Mesenchymal stem cell (in vitro differentiated cells and primary cell): ENCODE measurements around the gene PLA2G2D.

Experiments used
- DNase-seq: peaks from one replicate; pipeline ENCODE4 v3.0.0-alpha.2; 2013
- H2AFZ ChIP-seq: one replicate; pipeline ENCODE4 v1.6.1; 2013; ENCODE audit warnings: low read depth, mild to moderate bottlenecking, control low read depth, inconsistent platforms, low read length, moderate library complexity
- H2AK5ac ChIP-seq: 2 replicates; pipeline ENCODE4 v1.6.1; 2013; ENCODE audit warnings: low read length, moderate library complexity, mild to moderate bottlenecking, inconsistent platforms; ENCODE audit not compliant: severe bottlenecking
- H2BK120ac ChIP-seq: one replicate; pipeline ENCODE4 v1.6.1; 2013; ENCODE audit warnings: low read depth, mild to moderate bottlenecking, inconsistent platforms, low read length, moderate library complexity
- H2BK12ac ChIP-seq, 2 experiments: one replicate each; pipeline ENCODE4 v1.6.1; 2013; ENCODE audit warnings: inconsistent platforms in 2 of 2, low read length in 2 of 2, mild to moderate bottlenecking in 2 of 2, moderate library complexity in 2 of 2, control low read depth in 1 of 2
- H2BK15ac ChIP-seq: one replicate; pipeline ENCODE4 v1.6.1; 2013; ENCODE audit warnings: mild to moderate bottlenecking, low read depth, inconsistent platforms; ENCODE audit not compliant: poor library complexity, severe bottlenecking
- H2BK5ac ChIP-seq: 2 replicates; pipeline ENCODE4 v1.6.1; 2013; ENCODE audit warnings: low read depth, mild to moderate bottlenecking, low read length, control low read depth, inconsistent platforms; ENCODE audit not compliant: poor library complexity, severe bottlenecking
- H3K14ac ChIP-seq, 2 experiments: one replicate each; pipeline ENCODE4 v1.6.1; 2013; ENCODE audit warnings: inconsistent platforms in 2 of 2, low read length in 2 of 2, control low read depth in 1 of 2, mild to moderate bottlenecking in 1 of 2, moderate library complexity in 1 of 2
- H3K18ac ChIP-seq, 2 experiments: one replicate each; pipeline ENCODE4 v1.6.1; 2013; ENCODE audit warnings: inconsistent platforms in 2 of 2, low read length in 2 of 2, control low read depth in 1 of 2, low read depth in 1 of 2, mild to moderate bottlenecking in 1 of 2
- H3K23ac ChIP-seq, 2 experiments: one replicate each; pipeline ENCODE4 v1.6.1; 2013; ENCODE audit warnings: inconsistent platforms in 2 of 2, low read length in 2 of 2, mild to moderate bottlenecking in 2 of 2, moderate library complexity in 2 of 2, control low read depth in 1 of 2
- H3K27ac ChIP-seq: 2 replicates; pipeline ENCODE4 v1.5.1; 2013; ENCODE audit warnings: mild to moderate bottlenecking, moderate library complexity, low read length, control low read depth, inconsistent platforms; ENCODE audit not compliant: poor library complexity, severe bottlenecking
- H3K27me3 ChIP-seq, 2 experiments: 2 replicates each; pipeline versions ENCODE4 v1.6.1 to v1.7.0; 2013; ENCODE audit warnings: low read length in 2 of 2, mild to moderate bottlenecking in 2 of 2, moderate library complexity in 2 of 2, control low read depth in 1 of 2, inconsistent platforms in 1 of 2; ENCODE audit not compliant: control insufficient read depth in 1 of 2, insufficient read depth in 1 of 2
- H3K36me3 ChIP-seq, 2 experiments: 2 replicates each; pipeline versions ENCODE4 v1.6.1 to v1.7.0; 2013; ENCODE audit warnings: low read length in 2 of 2, control low read depth in 1 of 2, inconsistent platforms in 1 of 2, low read depth in 1 of 2, mild to moderate bottlenecking in 1 of 2; ENCODE audit not compliant: insufficient read depth in 2 of 2, control insufficient read depth in 1 of 2
- H3K4ac ChIP-seq, 2 experiments: one replicate each; pipeline ENCODE4 v1.6.1; 2013; ENCODE audit warnings: inconsistent platforms in 2 of 2, low read length in 2 of 2, mild to moderate bottlenecking in 2 of 2, moderate library complexity in 2 of 2, control low read depth in 1 of 2, low read depth in 1 of 2
- H3K4me1 ChIP-seq: 2 replicates; pipeline ENCODE4 v1.6.1; 2013; ENCODE audit warnings: low read depth, low read length, control low read depth; ENCODE audit not compliant: control insufficient read depth, insufficient read depth
- H3K4me2 ChIP-seq: 2 replicates; pipeline ENCODE4 v1.6.1; 2013; ENCODE audit warnings: low read length, mild to moderate bottlenecking, inconsistent platforms; ENCODE audit not compliant: poor library complexity, severe bottlenecking
- H3K4me3 ChIP-seq, 2 experiments: 2 replicates each; pipeline versions ENCODE4 v1.5.1 to v1.7.0; 2013; ENCODE audit warnings: low read length in 2 of 2, mild to moderate bottlenecking in 2 of 2, control low read depth in 1 of 2, low read depth in 1 of 2; ENCODE audit not compliant: insufficient read depth in 1 of 2
- H3K79me1 ChIP-seq: replicated peaks from 2 replicates; pipeline ENCODE4 v1.6.1; 2013; ENCODE audit warnings: mild to moderate bottlenecking, control low read depth, low read length, inconsistent platforms; ENCODE audit not compliant: poor library complexity, severe bottlenecking
- H3K9ac ChIP-seq: 2 replicates; pipeline ENCODE4 v1.7.0; 2013; ENCODE audit warnings: mild to moderate bottlenecking, low read length, moderate library complexity
- H3K9me3 ChIP-seq: 2 replicates; pipeline ENCODE4 v1.7.0; 2013; ENCODE audit warnings: mild to moderate bottlenecking, low read length; ENCODE audit not compliant: control insufficient read depth
- H4K8ac ChIP-seq: one replicate; pipeline ENCODE4 v1.6.1; 2013; ENCODE audit warnings: inconsistent platforms, mild to moderate bottlenecking, low read length, moderate library complexity
- H4K91ac ChIP-seq: one replicate; pipeline ENCODE4 v1.6.1; 2013; ENCODE audit warnings: mild to moderate bottlenecking, low read length, inconsistent platforms
- WGBS: methylation state at CpG from one replicate; pipeline ENCODE4 v1.1.7; 2013; ENCODE audit warnings: mixed read lengths; 5-methylcytosine and 5-hydroxymethylcytosine counted together

The PLA2G2D gene

GRCh38 chr1:20079661-20080305 lies 39.6 kb downstream of the PLA2G2D start:
- H3K9me3 ChIP-seq: no peaks in the 10 kb centered on the region
- peaks cover 0 to 6% of the 10 kb centered on the region in 2 experiments for H3K27me3 ChIP-seq
- no peak overlapping the region for H3K23ac ChIP-seq
- H3K4me2 ChIP-seq: no peak overlapping the region
- peaks cover 0 to 6% of the 10 kb centered on the region in 2 experiments for H3K36me3 ChIP-seq
- H2BK5ac ChIP-seq: no peak overlapping the region
- no peak overlapping the region for H3K27ac ChIP-seq
- no peak overlapping the region for H2AFZ ChIP-seq
- no peak overlapping the region for H4K91ac ChIP-seq
- no peak overlapping the region for H3K9ac ChIP-seq
- no peak overlapping the region for H3K4ac ChIP-seq
- H2BK12ac ChIP-seq: no peak overlapping the region
- WGBS: 76% methylated on average over 8 of the region's 8 CpGs
- H3K14ac ChIP-seq: no peak overlapping the region
- H3K79me1 ChIP-seq: no peaks in the 10 kb centered on the region
- no peak overlapping the region for H3K4me3 ChIP-seq
- no peak overlapping the region for H2BK120ac ChIP-seq
- no peak overlapping the region for H2BK15ac ChIP-seq
- no peaks in the 10 kb centered on the region for H3K4me1 ChIP-seq
- H4K8ac ChIP-seq: no peak overlapping the region
- no peak overlapping the region for H2AK5ac ChIP-seq
- DNase-seq: no peak
- no peak overlapping the region for H3K18ac ChIP-seq

DNA sequence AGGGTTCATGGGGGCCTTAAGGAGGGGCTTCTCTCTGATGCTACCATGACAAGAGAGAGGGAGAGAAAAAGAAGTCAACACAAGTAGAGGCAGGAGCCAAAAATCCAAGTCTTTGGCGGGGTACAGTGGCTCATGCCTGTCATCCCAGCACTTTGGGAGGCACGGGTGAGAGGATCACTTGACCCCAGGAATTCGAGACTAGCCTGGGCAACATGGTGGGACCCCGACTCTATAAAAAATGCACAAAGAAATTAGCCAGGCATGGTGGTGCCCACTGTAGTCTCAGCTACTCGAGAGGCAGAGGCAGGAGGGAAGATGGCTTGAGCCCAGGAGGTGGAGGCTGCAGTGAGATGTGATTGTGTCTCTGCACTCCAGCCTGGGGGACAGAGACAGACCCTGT lies 40.6 kb downstream of the PLA2G2D start:
- Histone ChIP-seq H3K4me1 (no peaks in the 10 kb centered on the region), H2AK5ac (no peak overlapping the region), H3K79me1 (no peaks in the 10 kb centered on the region), H3K36me3 (peaks cover 0 to 5% of the 10 kb centered on the region in 2 experiments), H2AFZ (no peak overlapping the region), H3K18ac (no peak overlapping the region), H3K4me3 (no peak overlapping the region), H3K27me3 (peaks cover 0 to 6% of the 10 kb centered on the region in 2 experiments), H3K4ac (no peak overlapping the region), H4K8ac (no peak overlapping the region), H2BK5ac (no peak overlapping the region), H3K27ac (no peak overlapping the region), H4K91ac (no peak overlapping the region), H3K23ac (no peak overlapping the region), H3K9ac (no peak overlapping the region), H3K14ac (no peak overlapping the region), H2BK120ac (no peak overlapping the region), H2BK15ac (no peak overlapping the region), H3K9me3 (no peaks in the 10 kb centered on the region), H2BK12ac (no peak overlapping the region), H3K4me2 (no peak overlapping the region)
- no peak for DNase-seq
- WGBS: 77% methylated on average over 5 of the region's 5 CpGs

DNA sequence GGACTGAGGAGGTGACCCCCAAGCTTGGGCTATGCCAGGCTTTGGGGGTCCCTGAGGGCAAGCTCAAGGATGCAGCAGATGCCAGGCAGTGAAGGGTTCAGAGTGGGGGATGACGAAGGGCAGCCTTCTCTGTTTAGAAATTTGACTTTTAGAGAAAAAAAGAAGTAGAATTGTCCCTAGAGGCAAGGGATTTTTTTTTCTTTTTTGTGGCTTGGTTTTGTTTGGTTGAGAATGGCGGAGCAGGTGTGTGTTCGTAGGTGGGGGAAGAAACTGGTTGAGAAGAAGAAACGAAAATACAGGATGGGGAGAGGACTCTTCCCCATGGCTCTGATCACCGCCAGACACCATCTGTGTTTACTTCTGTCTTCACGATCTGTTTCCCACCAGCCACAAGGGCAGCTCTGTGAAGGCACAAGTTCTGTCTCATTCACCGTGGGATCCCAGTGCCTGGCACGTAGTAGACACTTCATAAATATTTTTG lies 41.1 kb downstream of the PLA2G2D start:
- H3K36me3 ChIP-seq: peaks cover 0 to 5% of the 10 kb centered on the region in 2 experiments
- H3K23ac ChIP-seq: no peak overlapping the region
- H3K14ac ChIP-seq: no peak overlapping the region
- no peak overlapping the region for H3K18ac ChIP-seq
- H3K9ac ChIP-seq: no peak overlapping the region
- H3K27ac ChIP-seq: no peak overlapping the region
- no peak overlapping the region for H2AFZ ChIP-seq
- WGBS: 90% methylated on average over 6 of the region's 8 CpGs
- no peak overlapping the region for H4K8ac ChIP-seq
- H2BK120ac ChIP-seq: no peak overlapping the region
- H3K27me3 ChIP-seq: peaks cover 0 to 6% of the 10 kb centered on the region in 2 experiments
- H3K4ac ChIP-seq: no peak overlapping the region
- DNase-seq: no peak
- no peak overlapping the region for H2BK12ac ChIP-seq
- H3K79me1 ChIP-seq: no peaks in the 10 kb centered on the region
- no peak overlapping the region for H4K91ac ChIP-seq
- no peak overlapping the region for H2BK5ac ChIP-seq
- no peaks in the 10 kb centered on the region for H3K9me3 ChIP-seq
- no peak overlapping the region for H2AK5ac ChIP-seq
- H2BK15ac ChIP-seq: no peak overlapping the region
- no peaks in the 10 kb centered on the region for H3K4me1 ChIP-seq
- H3K4me3 ChIP-seq: no peak overlapping the region
- H3K4me2 ChIP-seq: no peak overlapping the region

DNA sequence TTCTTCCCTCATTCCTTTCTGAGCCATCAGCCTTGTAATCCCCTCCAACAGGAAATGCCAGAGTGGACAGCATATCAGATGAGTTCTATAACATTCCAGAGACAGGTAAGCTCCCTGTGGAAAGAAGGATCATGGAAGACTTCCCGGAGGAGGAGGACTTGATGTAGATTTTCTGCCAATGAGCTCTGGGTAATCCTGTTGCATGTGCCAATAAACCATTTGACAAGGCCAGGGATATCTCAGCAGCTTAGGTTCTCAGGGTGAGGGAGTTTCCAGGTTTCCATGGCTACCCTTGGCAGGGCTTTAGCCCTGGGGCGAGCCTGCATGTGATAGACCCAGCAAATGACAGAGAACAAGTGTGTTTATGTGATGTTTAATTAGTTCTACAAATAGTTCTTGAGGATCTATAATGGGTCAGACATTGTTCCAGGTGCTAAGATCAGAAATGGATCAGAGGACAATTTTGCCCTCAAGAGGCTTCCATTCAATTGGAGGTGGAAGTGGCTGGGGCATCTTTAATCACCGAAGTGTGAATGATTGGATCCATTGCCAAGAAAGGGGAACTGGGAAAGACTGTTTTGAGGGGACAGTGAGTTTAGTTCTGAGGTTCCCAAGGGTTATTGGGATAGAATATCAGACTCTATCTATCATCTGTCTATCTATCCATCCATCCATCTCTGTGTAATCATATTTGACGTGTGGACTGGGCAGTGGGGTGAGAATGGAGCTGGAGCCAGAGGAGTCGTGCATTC lies 42.5 kb downstream of the PLA2G2D start:
- H3K23ac ChIP-seq: no peak overlapping the region
- no peak overlapping the region for H4K8ac ChIP-seq
- H3K9me3 ChIP-seq: no peaks in the 10 kb centered on the region
- H3K4me1 ChIP-seq: no peaks in the 10 kb centered on the region
- no peak overlapping the region for H2AK5ac ChIP-seq
- no peak overlapping the region for H2BK120ac ChIP-seq
- no peak overlapping the region for H2BK12ac ChIP-seq
- no peak overlapping the region for H3K4me3 ChIP-seq
- peaks cover 0 to 5% of the 10 kb centered on the region in 2 experiments for H3K36me3 ChIP-seq
- H3K4me2 ChIP-seq: no peak overlapping the region
- H3K4ac ChIP-seq: no peak overlapping the region
- H2BK15ac ChIP-seq: no peak overlapping the region
- no peak overlapping the region for H4K91ac ChIP-seq
- no peak overlapping the region for H3K27ac ChIP-seq
- peaks cover 0 to 6% of the 10 kb centered on the region in 2 experiments for H3K27me3 ChIP-seq
- 86% methylated on average over 5 of the region's 5 CpGs for WGBS
- no peak overlapping the region for H3K18ac ChIP-seq
- H2AFZ ChIP-seq: no peak overlapping the region
- H2BK5ac ChIP-seq: no peak overlapping the region
- no peaks in the 10 kb centered on the region for H3K79me1 ChIP-seq
- H3K14ac ChIP-seq: no peak overlapping the region
- H3K9ac ChIP-seq: no peak overlapping the region
- no peak for DNase-seq
